Retinal pigment epithelial cell (primary cell): ENCODE results near the gene GLDN.

ENCODE experiments used
- DNase-seq: peaks from one replicate; pipeline ENCODE4 v3.0.0-alpha.2; 2010; ENCODE audit warnings: low read depth
- H3K4me3 ChIP-seq: 2 replicates; pipeline ENCODE4 v1.5.1; 2011; ENCODE audit warnings: mild to moderate bottlenecking, low read length, control low read depth, moderate library complexity
- TF ChIP-seq, protein P1 (sequence below): conservative IDR thresholded peaks from 2 replicates; pipeline ENCODE4 v1.5.1; 2011; ENCODE audit warnings: low read depth, low read length, control low read depth, inconsistent platforms

GLDN gene

DNA sequence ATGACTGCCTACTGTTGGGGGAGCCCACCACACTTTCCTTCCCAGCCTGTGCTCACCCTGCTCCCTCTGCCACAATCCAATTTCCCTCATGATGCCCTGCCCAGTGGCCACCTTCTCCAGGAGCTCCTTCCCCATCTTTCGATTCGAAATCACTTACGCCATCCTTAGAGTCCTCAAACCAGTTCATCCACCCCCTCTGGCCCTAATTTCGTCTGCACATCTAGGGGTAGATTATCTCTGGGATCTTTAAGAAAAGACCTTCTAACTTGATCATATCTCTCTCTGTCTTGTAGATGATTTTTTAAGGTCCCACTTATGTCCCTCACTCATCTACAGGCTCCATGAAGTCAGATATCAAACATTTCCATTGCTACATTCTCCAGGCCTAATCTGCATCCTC is 20.1 kb upstream of the GLDN start:
- no peak overlapping the region for H3K4me3 ChIP-seq
- no peak for DNase-seq
- TF ChIP-seq, protein P1, sequence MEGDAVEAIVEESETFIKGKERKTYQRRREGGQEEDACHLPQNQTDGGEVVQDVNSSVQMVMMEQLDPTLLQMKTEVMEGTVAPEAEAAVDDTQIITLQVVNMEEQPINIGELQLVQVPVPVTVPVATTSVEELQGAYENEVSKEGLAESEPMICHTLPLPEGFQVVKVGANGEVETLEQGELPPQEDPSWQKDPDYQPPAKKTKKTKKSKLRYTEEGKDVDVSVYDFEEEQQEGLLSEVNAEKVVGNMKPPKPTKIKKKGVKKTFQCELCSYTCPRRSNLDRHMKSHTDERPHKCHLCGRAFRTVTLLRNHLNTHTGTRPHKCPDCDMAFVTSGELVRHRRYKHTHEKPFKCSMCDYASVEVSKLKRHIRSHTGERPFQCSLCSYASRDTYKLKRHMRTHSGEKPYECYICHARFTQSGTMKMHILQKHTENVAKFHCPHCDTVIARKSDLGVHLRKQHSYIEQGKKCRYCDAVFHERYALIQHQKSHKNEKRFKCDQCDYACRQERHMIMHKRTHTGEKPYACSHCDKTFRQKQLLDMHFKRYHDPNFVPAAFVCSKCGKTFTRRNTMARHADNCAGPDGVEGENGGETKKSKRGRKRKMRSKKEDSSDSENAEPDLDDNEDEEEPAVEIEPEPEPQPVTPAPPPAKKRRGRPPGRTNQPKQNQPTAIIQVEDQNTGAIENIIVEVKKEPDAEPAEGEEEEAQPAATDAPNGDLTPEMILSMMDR: no peak

DNA sequence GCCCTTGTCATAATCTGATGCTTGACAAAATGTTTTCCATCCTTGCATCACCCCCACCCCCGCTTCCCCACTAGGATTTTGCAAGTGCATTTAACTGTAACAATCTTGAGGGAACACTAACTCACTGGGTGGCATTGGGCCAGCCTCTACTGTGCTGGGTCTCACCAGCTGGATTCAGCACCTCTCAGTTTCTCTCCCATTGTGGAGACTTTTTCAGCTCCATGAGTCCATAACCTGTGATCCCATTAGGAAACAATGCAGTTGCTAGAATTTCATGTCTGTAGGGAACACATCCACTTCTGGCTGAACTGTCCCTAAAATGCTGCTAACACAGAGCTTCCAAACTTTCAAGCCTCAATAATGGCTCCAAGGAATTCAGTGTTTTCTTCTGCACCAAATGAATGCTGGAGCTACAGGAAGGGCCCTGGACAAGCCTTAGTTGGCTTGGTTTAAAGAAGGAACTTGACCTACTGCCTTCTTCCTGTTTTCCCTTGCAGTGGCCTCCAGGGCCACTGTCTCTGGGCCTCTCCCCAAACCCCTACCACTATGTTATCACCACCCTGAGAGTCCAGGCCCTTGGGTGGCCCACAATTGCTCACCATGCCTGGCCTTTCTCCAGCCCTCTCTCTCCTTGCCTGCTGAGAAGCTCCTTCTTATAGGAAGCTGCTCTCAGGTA is 18.7 kb upstream of the GLDN start:
- TF ChIP-seq, protein P1: no peak
- H3K4me3 ChIP-seq: no peak overlapping the region
- DNase-seq: no peak

DNA sequence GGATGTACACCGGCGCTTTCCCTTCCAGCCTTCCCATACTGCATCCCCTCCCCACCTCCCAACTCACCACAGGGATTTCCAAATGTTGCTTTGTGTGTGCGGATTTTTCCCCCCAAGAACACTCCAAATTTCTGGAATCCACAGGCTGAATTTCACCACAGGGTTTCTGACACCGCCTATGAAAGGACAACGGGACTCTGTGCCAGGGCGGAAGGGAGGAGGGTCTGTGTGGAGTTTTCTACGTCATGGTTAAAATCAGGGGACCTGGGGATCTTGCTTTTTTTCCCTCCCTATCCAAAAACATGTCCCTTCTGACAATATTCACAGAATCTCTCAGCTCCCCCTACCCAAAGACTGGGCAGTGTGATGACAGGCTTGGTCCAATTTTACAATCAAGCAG is 17.7 kb upstream of the GLDN start:
- TF ChIP-seq, protein P1: no peak
- H3K4me3 ChIP-seq: no peak overlapping the region
- DNase-seq: no peak

DNA sequence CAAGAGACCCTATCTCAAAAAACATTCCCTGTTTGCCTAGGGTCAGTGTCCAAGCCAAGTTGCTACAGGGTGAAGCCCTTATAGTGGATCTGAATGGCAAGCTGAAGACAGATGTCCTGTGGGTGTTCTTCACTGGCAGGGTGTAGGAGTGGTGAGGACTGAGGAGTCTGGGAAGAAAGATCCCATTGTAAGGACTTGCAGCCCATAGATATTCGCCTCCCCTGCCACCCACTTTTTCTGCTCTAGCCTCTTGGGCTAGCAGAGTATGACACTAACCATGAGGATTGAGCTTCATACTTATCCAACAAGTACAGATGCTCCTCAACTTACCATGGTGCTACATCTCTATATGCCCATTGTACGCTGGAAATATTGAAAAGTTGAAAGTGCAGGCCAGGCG is 16.3 kb upstream of the GLDN start:
- TF ChIP-seq, protein P1: no peak
- DNase-seq: no peak

DNA sequence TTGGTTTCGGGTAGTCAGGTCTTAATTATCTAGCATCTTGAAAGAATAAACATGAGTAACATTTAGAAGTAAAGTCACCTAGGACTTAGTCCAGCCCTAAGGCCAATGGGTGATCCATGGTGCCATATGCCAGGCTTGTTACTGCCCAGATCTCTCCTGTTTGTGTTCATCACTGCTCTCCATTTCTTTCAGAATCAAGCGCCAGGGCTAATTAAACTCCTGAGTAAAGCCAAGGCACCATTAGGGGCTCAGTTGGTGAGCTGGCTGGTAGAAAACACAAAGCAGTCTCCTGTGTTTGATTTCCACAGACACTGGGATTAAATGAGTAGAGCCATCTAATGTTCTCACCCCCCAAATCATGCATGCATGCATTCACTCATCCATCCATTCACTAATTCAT is 14.4 kb upstream of the GLDN start:
- no peak for DNase-seq
- H3K4me3 ChIP-seq: no peak overlapping the region

More for the DNA sequence above, 16.3 kb upstream of the GLDN start:
- H3K4me3 ChIP-seq: no peak overlapping the region

DNA sequence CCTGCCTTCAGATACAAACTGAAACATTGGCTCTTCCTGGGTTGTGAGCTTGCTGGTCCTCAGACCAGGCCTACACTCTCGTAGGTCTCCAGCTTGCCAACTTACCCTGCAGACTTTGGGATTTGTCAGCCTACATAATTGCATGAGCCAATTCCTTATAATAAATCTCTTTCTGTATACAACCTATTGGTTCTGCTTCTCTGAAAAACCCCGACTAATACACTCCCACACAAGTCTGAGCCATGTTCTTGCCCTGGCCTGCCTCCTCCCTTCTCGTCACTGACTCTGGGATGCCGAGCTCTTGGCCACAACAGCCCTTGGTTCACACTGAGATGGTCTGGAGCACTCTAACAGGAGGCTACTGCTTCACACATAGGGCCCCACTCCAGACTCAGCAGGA is 12.5 kb upstream of the GLDN start:
- no peak overlapping the region for H3K4me3 ChIP-seq
- no peak for DNase-seq
- TF ChIP-seq, protein P1: no peak

More for the DNA sequence above, 14.4 kb upstream of the GLDN start:
- TF ChIP-seq, protein P1: no peak

DNA sequence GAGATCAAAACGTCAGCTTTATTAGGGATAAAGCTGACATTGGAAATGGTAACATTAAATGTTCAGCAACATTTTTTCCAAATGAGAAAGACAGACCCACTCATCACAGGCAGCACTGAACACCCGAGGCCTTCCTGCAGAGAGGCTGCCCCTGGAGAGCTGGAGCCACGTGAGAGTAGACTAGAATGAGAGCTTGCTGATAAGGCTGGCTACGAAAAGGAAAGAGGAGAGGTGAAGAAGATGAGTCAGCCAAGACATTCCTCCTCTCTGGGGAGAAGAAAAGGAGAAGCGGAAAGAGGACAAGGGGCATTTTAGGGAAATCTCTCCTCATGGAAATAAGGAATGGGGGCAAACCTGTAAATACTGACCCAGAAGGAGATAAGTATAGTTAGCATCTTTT is 10.3 kb upstream of the GLDN start:
- TF ChIP-seq, protein P1: no peak
- H3K4me3 ChIP-seq: no peak overlapping the region
- DNase-seq: no peak
